ENCODE results near the gene PCAT7. TPM values are rescaled to one million over a fixed set of nuclear protein-coding genes. Genes with fewer than 3 reads are reported as not detected.

The PCAT7 gene
- total and polyA plus RNA-seq, 2 of the 4 experiments (the other 2 are of a cell fraction): not detected

- Histone ChIP-seq H2BK15ac (ENCODE audit: low read depth, low read length) (no peak overlapping the region), H3K79me1 (ENCODE audit: low read depth in 1 of 2, low read length in 2 of 2) (no peaks in the 10 kb centered on the region), H3K4ac (ENCODE audit: low read depth, low read length) (no peak overlapping the region), H2AFZ (replicated peaks; ENCODE audit: low read length, poor library complexity) (no peak overlapping the region), H2BK20ac (ENCODE audit: low read depth, low read length) (no peak overlapping the region), H4K91ac (ENCODE audit: insufficient read depth, low read depth, low read length) (no peak overlapping the region), H3K9me3 (ENCODE audit: control insufficient read depth, insufficient read depth, low read length) (no peaks in the 10 kb centered on the region), H2AK9ac (replicated peaks; ENCODE audit: low read depth, low read length, poor library complexity) (no peak overlapping the region), H3K4me3 (ENCODE audit: insufficient read depth, low read depth, low read length) (no peak overlapping the region), H3K36me3 (ENCODE audit: control insufficient read depth, insufficient read depth, low read length) (no peaks in the 10 kb centered on the region), H3K9ac (ENCODE audit: low read depth, low read length) (no peak overlapping the region), H4K20me1 (ENCODE audit: insufficient read depth, low read length) (no peaks in the 10 kb centered on the region), H3K27ac (ENCODE audit: insufficient read depth, low read length) (no peak overlapping the region), H3K14ac (replicated peaks; ENCODE audit: low read depth, low read length) (no peak overlapping the region), H3K56ac (ENCODE audit: extremely low read depth, insufficient read depth, low read length) (no peak overlapping the region), H4K5ac (ENCODE audit: low read depth, low read length) (no peak overlapping the region), H2AK5ac (ENCODE audit: low read depth, low read length) (no peak overlapping the region), H3K9me1 (ENCODE audit: insufficient read depth, low read length) (no peaks in the 10 kb centered on the region), H4K8ac (ENCODE audit: low read depth in 2 of 2, low read length in 2 of 2) (no peak overlapping the region), H3K27me3 (ENCODE audit: control insufficient read depth, insufficient read depth, low read length) (peaks cover 4% of the 10 kb centered on the region), H3K4me2 (ENCODE audit: low read depth, low read length) (no peak overlapping the region), H3K23ac (ENCODE audit: low read depth, low read length) (no peak overlapping the region), H3K18ac (ENCODE audit: low read depth, low read length) (no peak overlapping the region), H2BK120ac (ENCODE audit: low read depth, low read length) (no peak overlapping the region), H2BK5ac (ENCODE audit: low read depth, low read length, poor library complexity, severe bottlenecking) (no peak overlapping the region), H3K4me1 (ENCODE audit: control insufficient read depth, insufficient read depth, low read length) (no peaks in the 10 kb centered on the region)
- WGBS, 2 experiments (ENCODE audit: extremely low coverage in 2 of 2, insufficient read length in 1 of 2): 40% methylated on average over 1 of the region's 3 CpGs; no CpG with 5 or more reads in 1 of the 2 experiments
- dilution Hi-C loops (cut with HindIII; ENCODE audit: low sequenced_read_pairs, unreplicated experiment) (no loop called here), intact Hi-C loops (cut with micrococcal nuclease) (loop anchor here (10.0 kb wide), 1 partner anchor 64 kb away; no protein-coding TSS in a partner anchor), in situ Hi-C loops (cut with MboI; ENCODE audit: low sequenced_read_pairs) (no loop called here)
- ChIA-PET CTCF (no interaction called here), POLR2A (ENCODE audit: unreplicated experiment) (no interaction called here)
- DNase-seq (no peak), ATAC-seq (ENCODE audit: low read depth) (no peak)
- TF ChIP-seq RFX5 (IDR thresholded peaks at IDR 0.05; ENCODE audit: low read depth, low read length): no peak
- no peak for TF ChIP-seq MAZ (IDR thresholded peaks at IDR 0.05; ENCODE audit: borderline replicate concordance, low read depth, low read length)
- no peak for TF ChIP-seq NFE2L2 (IDR thresholded peaks at IDR 0.05; ENCODE audit: low read depth, low read length)
- TF ChIP-seq CEBPB (IDR thresholded peaks at IDR 0.05; ENCODE audit: low read depth, low read length): no peak
- TF ChIP-seq RCOR1 (IDR thresholded peaks at IDR 0.05; ENCODE audit: insufficient replicate concordance, low read length): no peak
- TF ChIP-seq BHLHE40 (IDR thresholded peaks at IDR 0.05; ENCODE audit: low read depth, low read length): no peak
- TF ChIP-seq MAFK (IDR thresholded peaks at IDR 0.05; ENCODE audit: low read depth, low read length): no peak
- TF ChIP-seq USF2 (IDR thresholded peaks at IDR 0.05; ENCODE audit: low read depth, low read length): no peak
- no peak for TF ChIP-seq RAD21 (IDR thresholded peaks at IDR 0.05; ENCODE audit: low read length)
- no TSS peak for BruUV-seq (replicated peaks)
Measured at GRCh38 chr9:94568250-94568889, 13.5 kb downstream of the PCAT7 start.

All from IMR-90 (cell line).